Stimulated activated CD4-positive, alpha-beta T cell treated with anti-CD3 and anti-CD28 coated beads, Interleukin-15, amount 100 ng/mL, for 48 hours (primary cell): ENCODE results near the gene ZNF780B.
A peak's percentile ranks its signal among the peaks of the same experiment; 100 is the strongest.
"Not testable (repeated sequence)": the region's sequence is repeated elsewhere in the genome, so short reads cannot be mapped to it uniquely, and the experiment has no call there.

Source experiments
- DNase-seq, 2 donors: peaks; one replicate each; pipeline ENCODE4 v3.0.0-alpha.2; 2020; ENCODE audit warnings: low read depth in 2 of 2

The ZNF780B gene

GRCh38 chr19:40055832-40056504 lies at the start of gene ZNF780B:
TSS of gene ZNF780B (minus strand) at chr19:40056231. CDS start at chr19:40050332, 5,899 bp downstream.
- DNase-seq: peak; percentile 41 to 62

DNA sequence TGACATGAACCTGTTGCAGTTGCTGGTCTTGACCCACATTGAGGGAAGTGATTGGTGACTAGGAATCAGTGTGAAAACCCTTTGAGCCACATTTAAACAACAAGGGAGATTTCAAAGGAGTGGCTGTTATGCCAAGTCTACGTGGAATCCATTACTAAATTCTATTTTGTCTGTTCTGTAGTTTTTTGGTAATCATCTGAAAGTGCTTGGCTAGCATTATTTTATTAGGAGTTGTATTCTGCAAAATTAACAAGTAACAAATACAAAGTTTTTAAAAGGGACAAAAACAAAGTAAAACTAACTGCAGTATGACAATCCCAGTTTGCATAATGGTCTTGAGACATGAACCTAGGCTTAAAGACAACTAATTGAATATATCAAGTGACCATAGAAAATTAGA lies 48.7 kb upstream of the ZNF780B start:
- DNase-seq: no peak

DNA sequence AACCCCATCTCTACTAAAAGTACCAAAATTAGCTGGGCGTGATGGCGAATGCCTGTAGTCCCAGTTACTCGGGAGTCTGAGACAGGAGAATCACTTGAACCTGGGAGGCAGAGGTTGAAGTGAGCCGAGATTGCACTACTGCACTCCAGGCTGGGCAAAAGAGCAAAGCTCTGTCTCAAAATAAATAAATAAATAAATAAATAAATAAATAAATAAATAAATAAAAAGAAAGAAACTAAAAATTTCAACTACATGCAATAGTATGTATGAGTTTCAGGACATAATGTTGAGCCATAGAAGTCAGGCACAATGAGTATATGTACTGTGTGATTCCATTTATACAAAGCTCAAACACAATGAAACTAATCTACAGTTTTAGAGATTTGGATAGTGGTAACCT lies 47.6 kb upstream of the ZNF780B start:
- DNase-seq: no peak

- no peak for DNase-seq
These were observed 45.8 kb upstream of the ZNF780B start for GRCh38 chr19:40101813-40102212.

- DNase-seq: no peak
These were observed 37.4 kb upstream of the ZNF780B start for GRCh38 chr19:40093416-40093815.

- DNase-seq: no peak
These were observed 35.4 kb upstream of the ZNF780B start for GRCh38 chr19:40091205-40092129.

DNA sequence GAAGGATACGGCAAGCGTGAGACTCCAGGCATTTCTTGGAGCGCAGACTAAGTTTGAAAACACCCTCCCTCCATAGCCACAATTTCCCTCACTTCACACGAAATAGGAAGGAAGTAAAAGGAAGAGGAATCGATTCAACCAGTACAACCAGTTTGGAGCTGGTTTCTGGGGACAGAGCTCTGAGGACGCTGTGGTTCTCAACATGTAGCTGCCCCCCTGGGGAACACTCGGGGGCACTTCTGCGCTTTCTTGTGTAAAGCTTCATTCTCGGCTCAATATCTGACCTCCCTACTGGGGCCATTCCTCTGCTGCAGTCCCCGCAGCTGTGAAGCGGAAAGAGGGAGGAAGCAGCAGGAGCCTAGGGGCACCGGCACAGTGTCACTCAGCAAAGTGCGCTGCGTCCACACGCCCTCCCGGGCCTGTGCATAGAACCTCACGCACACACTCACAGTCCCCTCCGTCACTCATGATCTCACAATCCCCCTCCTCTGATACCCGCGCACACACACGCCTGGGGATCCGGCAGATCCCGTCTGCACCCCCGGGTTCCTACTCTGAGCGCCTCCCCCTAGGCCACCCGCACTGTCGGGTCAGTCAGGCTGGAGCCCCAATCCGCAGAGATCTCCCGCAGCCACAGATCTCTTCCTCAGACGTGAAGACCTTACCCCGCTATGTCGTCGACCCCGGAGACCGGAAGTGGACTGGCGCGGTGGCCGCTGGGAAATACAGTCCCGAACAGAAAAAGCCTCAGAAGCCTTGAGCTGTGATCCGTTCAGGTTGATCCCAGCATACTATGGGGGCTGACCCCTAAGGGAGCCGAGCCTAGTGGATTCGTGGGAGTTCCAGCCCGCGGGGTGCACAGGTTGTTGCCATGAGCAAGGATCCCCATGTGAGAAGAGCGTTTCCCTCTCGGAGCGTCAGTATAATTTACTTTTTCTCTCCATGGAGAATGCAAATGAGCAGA lies 34.5 kb upstream of the ZNF780B start, which contains the start of gene ZNF780A:
TSS of gene ZNF780A (minus strand) at position 703 of the 964 bp plus-strand sequence. CDS start 6,190 bp downstream, outside the sequence.
- DNase-seq: peak; percentile 51 to 68

- DNase-seq: no peak
These were observed 33.4 kb upstream of the ZNF780B start for GRCh38 chr19:40089462-40089861.

GRCh38 chr19:40088299-40089047 lies 32.4 kb upstream of the ZNF780B start:
- no peak for DNase-seq

- no peak for DNase-seq
These were observed 28.9 kb upstream of the ZNF780B start for GRCh38 chr19:40084948-40085347.

- DNase-seq: no peak
These were observed 25.4 kb upstream of the ZNF780B start for GRCh38 chr19:40081411-40081810.

- DNase-seq: no peak
These were observed 24.3 kb upstream of the ZNF780B start for GRCh38 chr19:40080289-40080688.

GRCh38 chr19:40078377-40078776 lies 22.3 kb upstream of the ZNF780B start:
- DNase-seq: no peak

GRCh38 chr19:40070058-40070457 lies 14.0 kb upstream of the ZNF780B start:
- no peak for DNase-seq

GRCh38 chr19:40059624-40060023 lies 3.6 kb upstream of the ZNF780B start:
- DNase-seq: no peak

GRCh38 chr19:40057166-40057565 lies 1.1 kb upstream of the ZNF780B start:
- DNase-seq: no peak

DNA sequence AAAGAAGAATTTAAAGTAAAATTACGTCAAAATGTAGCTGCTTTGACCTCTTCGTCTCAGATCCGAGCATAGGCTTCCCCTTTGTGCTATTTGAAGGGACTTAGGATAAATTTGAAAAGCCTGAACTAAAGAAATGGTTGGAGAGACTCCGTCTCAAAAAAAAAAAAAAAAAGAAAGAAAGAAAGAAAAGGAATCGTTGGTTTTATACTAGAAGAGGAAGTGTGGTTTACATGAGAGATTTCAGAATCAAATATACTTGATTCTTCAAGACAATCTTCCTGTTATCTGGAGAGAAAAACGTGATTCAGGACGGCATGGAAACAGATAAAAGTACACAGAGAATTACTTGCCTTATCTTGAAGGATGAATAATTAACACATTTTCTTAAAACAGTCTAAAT lies 474 bp upstream of the ZNF780B start:
- DNase-seq: no peak

GRCh38 chr19:40055049-40055448 lies 982 bp downstream of the ZNF780B start:
- no peak for DNase-seq

- no peak for DNase-seq
These were observed 1.4 kb downstream of the ZNF780B start for GRCh38 chr19:40054632-40055031.

GRCh38 chr19:40053491-40053890 lies 2.5 kb downstream of the ZNF780B start:
- no peak for DNase-seq

DNA sequence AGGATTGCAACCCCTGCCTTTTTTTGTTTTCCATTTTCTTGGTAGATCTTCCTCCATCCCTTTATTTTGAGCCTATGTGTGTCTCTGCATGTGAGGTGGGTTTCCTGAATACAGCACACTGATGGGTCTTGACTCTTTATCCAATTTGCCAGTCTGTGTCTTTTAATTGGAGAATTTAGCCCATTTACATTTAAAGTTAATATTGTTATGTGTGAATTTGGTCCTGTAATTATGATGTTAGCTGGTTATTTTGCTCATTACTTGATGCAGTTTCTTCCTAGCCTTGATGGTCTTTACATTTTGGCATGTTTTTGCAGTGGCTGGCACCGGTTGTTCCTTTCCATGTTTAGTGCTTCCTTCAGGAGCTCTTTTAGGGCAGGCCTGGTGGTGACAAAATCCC lies 14.3 kb downstream of the ZNF780B start:
- not testable (repeated sequence) for DNase-seq
